AG08395 (cell line): Measurements from ENCODE around the gene SLC35B2.

ENCODE experiments used
- DNase-seq: peaks from one replicate; pipeline ENCODE4 v3.0.0; 2012; ENCODE audit warnings: mixed read lengths, low spot score

Gene SLC35B2

GRCh38 chr6:44254191-44255104 is 2.9 kb downstream of the SLC35B2 start:
- no peak for DNase-seq

- DNase-seq: no peak
These were observed 3.8 kb downstream of the SLC35B2 start for GRCh38 chr6:44253307-44254101.

GRCh38 chr6:44251576-44252524 is 5.5 kb downstream of the SLC35B2 start:
- DNase-seq: no peak

- DNase-seq: no peak
These were observed 6.6 kb downstream of the SLC35B2 start for GRCh38 chr6:44250718-44251123.

- no peak for DNase-seq
These were observed 7.1 kb downstream of the SLC35B2 start for GRCh38 chr6:44250067-44250717.

DNA sequence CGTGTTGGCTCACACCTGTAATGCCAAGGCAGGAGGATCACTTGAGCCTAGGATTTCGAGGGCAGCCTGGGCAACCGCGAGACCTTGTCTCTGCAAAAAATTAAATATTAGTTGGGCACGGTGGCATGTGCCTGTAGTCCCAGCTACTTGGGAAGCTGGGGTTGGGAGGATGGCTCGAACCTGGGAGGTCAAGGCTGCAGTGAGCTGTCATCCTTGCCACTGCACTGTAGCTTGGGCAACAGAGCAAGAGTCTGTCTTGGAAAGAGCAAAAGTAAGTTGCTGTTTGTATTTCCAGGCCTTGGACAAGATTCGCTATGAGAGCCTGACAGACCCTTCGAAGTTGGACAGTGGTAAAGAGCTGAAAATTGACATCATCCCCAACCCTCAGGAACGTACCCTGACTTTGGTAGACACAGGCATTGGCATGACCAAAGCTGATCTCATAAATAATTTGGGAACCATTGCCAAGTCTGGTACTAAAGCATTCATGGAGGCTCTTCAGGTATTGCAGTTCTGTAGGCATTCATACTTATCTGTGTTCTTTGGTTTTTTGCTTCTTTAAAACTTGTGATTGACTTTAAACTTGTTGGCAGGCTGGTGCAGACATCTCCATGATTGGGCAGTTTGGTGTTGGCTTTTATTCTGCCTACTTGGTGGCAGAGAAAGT is 8.1 kb downstream of the SLC35B2 start:
- DNase-seq: no peak

DNA sequence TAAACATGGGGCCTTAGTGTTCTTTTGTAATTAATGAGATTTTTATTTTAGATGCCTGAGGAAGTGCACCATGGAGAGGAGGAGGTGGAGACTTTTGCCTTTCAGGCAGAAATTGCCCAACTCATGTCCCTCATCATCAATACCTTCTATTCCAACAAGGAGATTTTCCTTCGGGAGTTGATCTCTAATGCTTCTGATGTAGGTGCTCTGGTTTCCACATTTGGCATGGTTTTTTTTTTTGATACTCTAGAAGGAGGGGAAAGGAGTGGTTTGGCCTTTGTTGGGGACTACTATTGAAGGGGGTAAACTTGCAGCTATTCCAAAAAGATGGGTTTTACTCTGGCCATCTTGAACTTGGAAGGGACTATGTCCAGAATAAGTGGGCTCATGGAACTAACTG is 8.7 kb downstream of the SLC35B2 start:
- no peak for DNase-seq

- DNase-seq: peak; percentile 53
These were observed 9.7 kb downstream of the SLC35B2 start for GRCh38 chr6:44247338-44248302.

- peak; percentile 95 for DNase-seq
These were observed 10.5 kb downstream of the SLC35B2 start, which contains the start of gene HSP90AB1 for GRCh38 chr6:44246663-44247337. TSS of gene HSP90AB1 (plus strand) at chr6:44247101. CDS start at chr6:44248630, 1,529 bp downstream.

- DNase-seq: peak; percentile 74
These were observed 11.2 kb downstream of the SLC35B2 start for GRCh38 chr6:44245912-44246662.

DNA sequence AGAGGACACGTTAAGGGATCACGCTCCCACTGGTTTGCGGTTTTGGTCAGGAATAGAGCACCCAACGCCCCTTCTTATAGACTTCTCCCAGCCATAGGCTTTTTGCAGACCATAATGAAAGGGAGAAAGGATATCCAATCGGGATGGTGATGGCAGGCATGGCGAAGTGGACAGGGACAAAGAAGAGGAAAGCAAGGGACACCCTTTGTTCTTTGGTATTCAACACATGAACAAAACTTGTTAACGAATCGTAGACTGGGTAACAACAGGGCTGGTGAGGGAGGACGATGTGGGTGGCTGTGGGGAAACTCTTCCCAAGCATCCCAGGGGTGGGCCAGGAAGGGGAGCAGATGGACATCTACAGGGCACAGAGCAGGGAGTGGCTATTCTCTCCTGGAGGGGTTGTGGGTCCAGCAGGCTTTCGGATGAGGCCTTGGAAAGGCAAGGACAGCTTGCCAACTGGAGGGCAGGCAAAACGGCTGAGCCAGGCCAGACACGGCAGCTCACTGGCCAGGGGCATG is 11.9 kb downstream of the SLC35B2 start:
- DNase-seq: no peak

- DNase-seq: no peak
These were observed 14.0 kb downstream of the SLC35B2 start for GRCh38 chr6:44243345-44243744.

- DNase-seq: no peak
These were observed 18.5 kb downstream of the SLC35B2 start for GRCh38 chr6:44238687-44239350.

DNA sequence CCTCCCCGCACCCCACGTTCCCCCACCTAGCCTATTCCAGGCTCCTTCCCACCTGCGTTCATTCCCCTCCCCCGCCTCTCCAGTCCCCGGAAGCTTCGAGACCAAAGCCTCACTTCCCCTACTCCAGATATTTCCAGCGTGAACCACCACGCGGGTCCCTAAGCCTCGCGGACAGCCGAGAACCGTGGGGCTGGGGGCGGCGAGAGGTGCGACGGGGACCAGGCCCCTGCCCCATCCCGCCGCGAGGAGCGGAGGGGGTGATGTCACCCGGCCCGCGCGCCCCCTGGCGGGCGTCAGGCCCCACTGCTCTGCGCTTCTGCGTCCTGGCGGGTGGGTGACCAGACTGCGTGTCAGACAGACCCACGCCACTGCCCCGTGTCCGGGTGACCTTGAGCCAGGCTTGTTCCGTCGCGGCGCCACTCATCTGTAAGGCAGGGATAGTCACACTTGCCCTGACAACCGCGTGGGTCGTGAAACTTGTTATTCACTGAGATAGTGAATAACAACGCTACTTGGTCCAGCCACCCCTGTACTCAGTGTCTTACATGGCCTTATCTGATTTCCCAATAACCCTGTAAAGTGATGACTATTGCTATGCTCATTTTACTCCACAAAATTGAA is 19.4 kb downstream of the SLC35B2 start:
- DNase-seq: peak; percentile 83

DNA sequence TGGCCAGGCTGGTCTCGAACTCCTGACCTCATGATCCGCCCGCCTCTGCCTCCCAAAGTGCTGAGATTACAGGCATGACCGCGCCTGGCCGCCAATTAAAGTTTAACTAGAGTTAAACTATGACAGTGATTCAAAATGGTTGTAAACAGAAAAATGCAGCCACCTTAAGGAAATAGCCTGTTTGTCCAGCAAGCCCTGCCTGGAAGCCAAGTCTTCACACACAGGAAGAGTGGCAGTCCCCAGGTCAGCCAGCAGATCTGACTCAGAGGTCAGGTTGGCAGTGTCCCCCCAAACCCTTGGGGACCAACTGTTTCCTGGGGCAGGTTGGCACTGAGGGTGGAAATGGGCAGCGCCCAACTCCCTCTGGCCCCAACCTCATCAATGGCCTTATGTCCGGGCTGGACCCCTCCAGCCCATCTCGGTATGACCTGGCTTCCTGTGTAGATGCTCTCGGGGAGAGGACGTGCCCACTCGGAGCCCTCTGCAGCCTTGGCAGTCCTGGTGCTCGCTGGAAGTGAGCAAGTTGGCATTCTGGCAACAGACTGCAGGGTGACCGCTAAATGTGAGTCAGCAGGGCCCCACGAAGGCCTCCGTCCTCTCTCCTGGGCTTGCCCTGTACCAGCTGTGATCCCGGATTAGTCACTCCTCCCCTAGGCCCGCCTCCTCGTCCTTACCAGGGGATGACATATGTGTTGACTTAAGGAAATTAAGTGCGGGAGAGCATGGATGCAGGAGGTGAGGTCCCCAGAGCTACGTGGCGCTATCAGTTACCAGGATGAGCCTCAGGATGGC is 20.1 kb downstream of the SLC35B2 start:
- peak; percentile 96 for DNase-seq

DNA sequence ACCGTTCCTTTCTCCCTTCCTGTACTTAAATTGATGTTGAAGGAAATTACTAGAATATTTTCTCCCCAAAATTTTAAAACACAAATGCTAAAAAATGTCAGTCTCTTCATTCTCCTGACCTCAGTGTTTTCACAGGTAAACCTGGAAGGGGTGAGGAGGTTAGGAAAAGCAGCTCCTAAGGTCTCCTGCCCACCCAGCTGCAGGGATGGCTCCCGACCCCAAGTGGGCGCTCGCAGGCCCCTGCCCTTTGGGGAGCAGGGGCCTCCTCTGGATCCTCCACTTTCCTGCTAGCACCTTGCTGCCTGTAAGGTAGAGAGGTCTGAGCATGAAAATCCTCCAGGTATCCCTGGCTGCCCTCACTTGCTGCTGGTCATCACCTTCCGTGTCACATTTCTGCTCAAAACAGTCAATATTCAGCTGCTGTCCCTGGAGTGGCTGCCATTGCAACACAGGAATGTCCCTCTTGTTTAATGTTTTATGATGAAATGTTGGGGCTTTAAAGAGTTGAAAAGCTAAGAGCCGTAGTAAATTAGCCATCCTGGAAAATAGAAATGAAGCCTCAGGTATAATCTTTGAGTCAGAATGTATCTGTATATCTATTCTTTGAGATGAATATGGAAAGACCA is 21.3 kb downstream of the SLC35B2 start:
- DNase-seq: no peak
